Uterus (tissue), 4 donors: ENCODE data around the gene PRTFDC1. TPM values are rescaled to one million over a fixed set of nuclear protein-coding genes. Genes with fewer than 3 reads are reported as not detected.

Experiments
- DNase-seq, 2 donors: peaks; one replicate each; pipeline ENCODE4 v3.0.0-alpha.2; 2019 to 2020
- H3K27ac ChIP-seq, 2 donors: fragments of 200-600 bp; sonication (generic); 1 replicate in 1 of 2; 2 replicates in 1 of 2; pipeline ENCODE4 v1.5.1; 2016 to 2018
- H3K27me3 ChIP-seq, 2 donors: fragments of 200-600 bp; sonication (generic); one replicate each; pipeline ENCODE4 v1.5.1; 2018 to 2019; ENCODE audit warnings: control low read depth in 1 of 2
- H3K36me3 ChIP-seq, 2 donors: fragments of 200-600 bp; sonication (generic); one replicate each; pipeline ENCODE4 v1.5.1; 2019; ENCODE audit warnings: control low read depth in 1 of 2
- H3K4me1 ChIP-seq, 2 donors: fragments of 200-600 bp; sonication (generic); one replicate each; pipeline ENCODE4 v1.5.1; 2018 to 2019; ENCODE audit warnings: control low read depth in 1 of 2
- H3K4me3 ChIP-seq, 2 donors: fragments of 200-600 bp; sonication (generic); 1 replicate in 1 of 2; 2 replicates in 1 of 2; pipeline ENCODE4 v1.5.1; 2018 to 2019; ENCODE audit warnings: mild to moderate bottlenecking in 1 of 2
- H3K9me3 ChIP-seq, 2 donors: fragments of 200-600 bp; sonication (generic); one replicate each; pipeline ENCODE4 v1.5.1; 2019; ENCODE audit warnings: control low read depth in 1 of 2
- POLR2A ChIP-seq, 2 donors: fragments of 450-650 bp; IDR thresholded peaks; one replicate each; pipeline ENCODE4 v1.6.1; 2016; ENCODE audit warnings: antibody characterized with exemption in 2 of 2, mild to moderate bottlenecking in 1 of 2, moderate library complexity in 1 of 2
- intact Hi-C: fragments of 100-400 bp; cut with DNase I; formaldehyde crosslinking; loops from one replicate; pipeline ENCODE4 v1.15.1; 2023; ENCODE audit warnings: low total_unique reads
- total RNA-seq, 4 donors: library from RNA; depleted of rRNA in 3 of 4; stranded (reverse); fragments of >200 nt in 3 of 4; gene quantifications; one replicate each; pipeline versions ENCODE4 v1.1.0 to v1.2.4, GENCODE V29; 2014 to 2023
- TF ChIP-seq, protein P1 (sequence below), 4 experiments: fragments of 200-600 bp in 2 of 4; fragments of 450-650 bp in 2 of 4; sonication (generic) in 2 of 4; IDR thresholded peaks; one replicate each; pipeline ENCODE4 v1.5.1; 2016 to 2019; ENCODE audit warnings: antibody characterized with exemption in 4 of 4, mild to moderate bottlenecking in 2 of 4, moderate library complexity in 1 of 4
- donor health status: DM: yes; HTN: yes; CAD: no.

The PRTFDC1 gene
- total RNA-seq, 4 donors from 2014 or later: 1.3 to 38.7 (median 20.3) TPM

DNA sequence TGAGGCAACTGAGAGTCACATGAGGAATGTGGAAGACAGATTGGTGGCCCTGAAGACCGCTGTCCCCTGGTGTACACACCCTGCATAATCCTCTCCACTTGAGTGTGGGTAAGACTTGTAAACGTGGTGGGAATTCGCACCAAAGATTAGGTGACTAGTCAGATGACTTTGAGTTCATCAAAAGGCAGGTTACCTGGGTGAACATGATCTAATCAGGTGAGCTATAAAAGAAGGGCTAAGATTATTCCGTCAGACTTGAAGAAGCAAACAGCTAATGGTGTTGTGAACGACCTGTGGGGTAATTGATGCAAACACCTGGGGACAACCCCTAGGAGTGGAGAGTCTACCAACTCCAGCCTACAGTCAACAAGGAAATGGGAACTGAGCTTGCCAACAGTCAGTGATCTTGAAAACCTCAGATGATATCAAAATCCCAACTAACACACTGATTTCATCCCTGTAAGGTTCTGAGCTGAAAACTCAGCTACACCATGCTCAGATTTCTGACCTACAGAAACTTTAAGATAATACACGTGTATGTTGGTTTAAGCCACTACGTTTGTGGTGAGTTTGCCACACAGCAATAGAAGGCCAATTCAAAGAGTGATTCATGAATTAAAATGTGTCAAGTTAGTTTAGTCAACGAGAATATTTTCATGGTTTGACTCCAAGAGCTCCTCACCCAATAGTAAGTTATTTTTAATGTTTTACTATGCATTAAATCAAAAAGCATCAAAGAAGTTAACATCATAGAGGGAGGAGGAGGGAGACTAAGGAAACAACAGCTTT is 16.7 kb downstream of the PRTFDC1 start:
- intact Hi-C loops: no loop called here
- Histone ChIP-seq H3K4me1 (no peaks in the 10 kb centered on the region), H3K27ac (no peak overlapping the region), H3K36me3 (no peaks in the 10 kb centered on the region), H3K9me3 (no peaks in the 10 kb centered on the region), H3K27me3 (no peaks in the 10 kb centered on the region), H3K4me3 (no peak overlapping the region)
- no peak for TF ChIP-seq POLR2A (IDR thresholded peaks at IDR 0.05)
- TF ChIP-seq, protein P1, sequence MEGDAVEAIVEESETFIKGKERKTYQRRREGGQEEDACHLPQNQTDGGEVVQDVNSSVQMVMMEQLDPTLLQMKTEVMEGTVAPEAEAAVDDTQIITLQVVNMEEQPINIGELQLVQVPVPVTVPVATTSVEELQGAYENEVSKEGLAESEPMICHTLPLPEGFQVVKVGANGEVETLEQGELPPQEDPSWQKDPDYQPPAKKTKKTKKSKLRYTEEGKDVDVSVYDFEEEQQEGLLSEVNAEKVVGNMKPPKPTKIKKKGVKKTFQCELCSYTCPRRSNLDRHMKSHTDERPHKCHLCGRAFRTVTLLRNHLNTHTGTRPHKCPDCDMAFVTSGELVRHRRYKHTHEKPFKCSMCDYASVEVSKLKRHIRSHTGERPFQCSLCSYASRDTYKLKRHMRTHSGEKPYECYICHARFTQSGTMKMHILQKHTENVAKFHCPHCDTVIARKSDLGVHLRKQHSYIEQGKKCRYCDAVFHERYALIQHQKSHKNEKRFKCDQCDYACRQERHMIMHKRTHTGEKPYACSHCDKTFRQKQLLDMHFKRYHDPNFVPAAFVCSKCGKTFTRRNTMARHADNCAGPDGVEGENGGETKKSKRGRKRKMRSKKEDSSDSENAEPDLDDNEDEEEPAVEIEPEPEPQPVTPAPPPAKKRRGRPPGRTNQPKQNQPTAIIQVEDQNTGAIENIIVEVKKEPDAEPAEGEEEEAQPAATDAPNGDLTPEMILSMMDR (IDR thresholded peaks at IDR 0.05): no peak
- DNase-seq: no peak

DNA sequence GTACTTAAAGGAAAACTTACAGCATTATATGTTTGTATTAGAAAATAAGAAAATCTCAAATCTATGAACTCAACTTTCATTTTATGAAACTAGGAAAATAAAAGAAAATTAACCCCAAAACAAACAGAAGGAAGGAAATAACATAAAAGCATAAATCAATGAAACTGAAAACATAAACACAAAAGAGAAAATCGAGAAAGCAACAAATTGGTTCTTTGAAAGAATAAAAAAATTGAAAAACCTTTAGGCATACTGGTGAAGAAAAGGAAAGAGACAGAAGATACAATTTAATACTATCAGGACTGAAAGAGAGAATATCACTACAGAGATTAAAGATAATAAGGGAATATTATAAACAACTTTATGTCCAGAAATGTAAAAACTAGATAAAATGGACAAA is 21.2 kb downstream of the PRTFDC1 start:
- H3K9me3 ChIP-seq: no peaks in the 10 kb centered on the region
- no peaks in the 10 kb centered on the region for H3K36me3 ChIP-seq
- intact Hi-C loops: no loop called here
- no peak overlapping the region for H3K27ac ChIP-seq
- no peaks in the 10 kb centered on the region for H3K4me1 ChIP-seq
- no peak for TF ChIP-seq POLR2A (IDR thresholded peaks at IDR 0.05)
- TF ChIP-seq, protein P1 (IDR thresholded peaks at IDR 0.05): no peak
- H3K4me3 ChIP-seq: no peak overlapping the region
- DNase-seq: no peak
- H3K27me3 ChIP-seq: no peaks in the 10 kb centered on the region

DNA sequence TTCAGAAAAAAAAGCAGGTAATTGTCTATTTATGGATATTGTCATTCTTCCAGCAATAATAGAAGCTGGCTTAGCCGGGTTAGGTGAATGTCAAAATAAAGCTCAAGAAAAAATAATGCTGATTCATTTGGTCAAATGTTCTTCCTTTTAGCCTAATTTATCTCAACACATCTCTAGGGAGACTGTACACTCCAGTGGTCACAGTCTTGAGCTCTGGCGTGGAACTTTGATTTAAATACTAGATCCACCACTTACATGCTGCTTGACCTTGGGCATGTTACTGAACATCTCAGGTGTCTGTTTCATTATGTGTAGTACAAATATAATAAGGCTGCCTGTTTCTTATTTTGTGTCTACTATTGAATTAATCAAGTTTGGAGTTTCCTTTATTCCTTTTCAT is 22.0 kb downstream of the PRTFDC1 start:
- H3K36me3 ChIP-seq: no peaks in the 10 kb centered on the region
- intact Hi-C loops: no loop called here
- H3K9me3 ChIP-seq: no peaks in the 10 kb centered on the region
- no peak for TF ChIP-seq POLR2A (IDR thresholded peaks at IDR 0.05)
- TF ChIP-seq, protein P1 (IDR thresholded peaks at IDR 0.05): no peak
- no peaks in the 10 kb centered on the region for H3K4me1 ChIP-seq
- no peaks in the 10 kb centered on the region for H3K27me3 ChIP-seq
- H3K4me3 ChIP-seq: no peak overlapping the region
- no peak overlapping the region for H3K27ac ChIP-seq
- DNase-seq: no peak

DNA sequence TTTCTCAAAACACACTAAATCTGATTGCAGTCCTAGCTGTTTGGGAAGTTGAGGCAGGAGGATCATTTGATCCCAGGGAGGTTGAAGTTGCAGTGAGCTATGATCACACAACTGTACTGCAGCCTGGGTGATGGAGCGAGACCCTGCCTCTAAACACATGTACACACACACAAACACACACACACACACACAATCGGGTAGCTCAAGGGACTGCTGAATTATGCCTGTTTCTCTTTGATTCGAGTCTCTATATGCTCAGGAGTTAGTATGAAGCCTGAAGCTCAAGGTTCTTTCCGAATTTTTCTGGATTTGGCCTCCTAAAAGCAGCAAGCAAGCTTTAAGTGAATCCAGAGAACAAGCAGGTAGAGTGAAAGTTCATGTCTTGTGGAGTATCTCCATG is 22.5 kb downstream of the PRTFDC1 start:
- Histone ChIP-seq H3K4me3 (no peak overlapping the region), H3K27me3 (no peaks in the 10 kb centered on the region)

DNA sequence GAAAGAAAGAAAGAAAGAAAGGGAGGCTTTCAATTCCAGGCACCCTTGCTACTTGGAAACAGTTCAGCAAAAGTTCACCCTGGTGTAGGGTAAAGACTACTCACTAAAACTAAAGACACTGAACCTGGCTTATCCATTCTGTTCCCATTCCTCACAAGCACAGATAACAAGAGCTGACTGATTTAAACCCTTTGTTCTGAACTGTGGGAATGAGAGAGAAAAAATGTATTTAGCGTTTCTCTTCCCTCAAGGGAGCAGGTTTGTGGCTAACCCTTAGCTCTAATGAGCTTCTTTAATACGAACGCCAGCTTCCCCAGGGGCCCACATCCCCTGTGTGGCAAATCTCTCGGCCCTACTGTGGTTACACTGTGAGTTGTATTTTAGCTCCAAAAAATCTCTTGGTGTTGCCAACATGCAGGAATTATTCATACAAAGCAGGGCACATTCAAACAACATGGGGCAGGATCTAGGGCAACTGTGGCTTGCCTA is 23.3 kb downstream of the PRTFDC1 start:
- Histone ChIP-seq H3K4me1 (no peaks in the 10 kb centered on the region), H3K36me3 (no peaks in the 10 kb centered on the region), H3K9me3 (no peaks in the 10 kb centered on the region), H3K27me3 (no peaks in the 10 kb centered on the region), H3K27ac (no peak overlapping the region), H3K4me3 (no peak overlapping the region)
- intact Hi-C loops: no loop called here
- TF ChIP-seq, protein P1 (IDR thresholded peaks at IDR 0.05): no peak
- no peak for TF ChIP-seq POLR2A (IDR thresholded peaks at IDR 0.05)
- no peak for DNase-seq

More for the DNA sequence above, 22.5 kb downstream of the PRTFDC1 start:
- DNase-seq: no peak
- Histone ChIP-seq H3K4me1 (no peaks in the 10 kb centered on the region), H3K27ac (no peak overlapping the region), H3K9me3 (no peaks in the 10 kb centered on the region), H3K36me3 (no peaks in the 10 kb centered on the region)
- no peak for TF ChIP-seq POLR2A (IDR thresholded peaks at IDR 0.05)
- TF ChIP-seq, protein P1 (IDR thresholded peaks at IDR 0.05): no peak
- intact Hi-C loops: no loop called here
